ENCODE data around the gene ITGB7.

- TF ChIP-seq EZH2phosphoT487 (IDR thresholded peaks at IDR 0.05; ENCODE audit: borderline replicate concordance, low read length) (no peak), CTCF (conservative IDR thresholded peaks at IDR 0.05; ENCODE audit: low read depth, low read length) (no peak), EZH2 (IDR thresholded peaks at IDR 0.05; ENCODE audit: low read length, unreplicated experiment) (no peak)
These were observed 47.1 kb downstream of the ITGB7 start for GRCh38 chr12:53160000-53160399.
